Liver (tissue), 9 donors: Measurements from ENCODE around the gene RGS13. TPM values are rescaled to one million over a fixed set of nuclear protein-coding genes. Genes with fewer than 3 reads are reported as not detected.

Experiments used
- DNase-seq: peaks from one replicate; pipeline ENCODE4 v3.0.0-alpha.2; 2017; ENCODE audit warnings: low spot score
- H3K27ac ChIP-seq, 2 donors: one replicate each; pipeline ENCODE4 v1.7.0; 2013; ENCODE audit warnings: inconsistent platforms in 2 of 2, low read length in 2 of 2, control low read depth in 1 of 2, low read depth in 1 of 2, mild to moderate bottlenecking in 1 of 2
- H3K27me3 ChIP-seq, 4 donors: one replicate each; pipeline versions ENCODE4 v1.6.1 to v1.7.0; 2013; ENCODE audit warnings: low read length in 3 of 4, inconsistent platforms in 1 of 4, mild to moderate bottlenecking in 1 of 4, moderate library complexity in 1 of 4; ENCODE audit not compliant: control insufficient read depth in 4 of 4, insufficient read depth in 4 of 4
- H3K36me3 ChIP-seq, 4 donors: one replicate each; pipeline versions ENCODE4 v1.6.1 to v1.7.0; 2013; ENCODE audit warnings: low read length in 3 of 4, mild to moderate bottlenecking in 3 of 4, low read depth in 1 of 4, moderate library complexity in 1 of 4; ENCODE audit not compliant: control insufficient read depth in 4 of 4, insufficient read depth in 3 of 4
- H3K4me1 ChIP-seq, 4 donors: one replicate each; pipeline versions ENCODE4 v1.6.1 to v1.7.0; 2013; ENCODE audit warnings: low read length in 3 of 4, mild to moderate bottlenecking in 3 of 4, moderate library complexity in 1 of 4; ENCODE audit not compliant: control insufficient read depth in 4 of 4, insufficient read depth in 4 of 4
- H3K4me3 ChIP-seq, 3 donors: one replicate each; pipeline versions ENCODE4 v1.6.1 to v1.7.0; 2013; ENCODE audit warnings: low read length in 3 of 3, control low read depth in 1 of 3, low read depth in 1 of 3, mild to moderate bottlenecking in 1 of 3
- H3K9ac ChIP-seq, 2 donors: one replicate each; pipeline ENCODE4 v1.7.0; 2013; ENCODE audit warnings: low read length in 2 of 2, mild to moderate bottlenecking in 2 of 2, moderate library complexity in 2 of 2, control low read depth in 1 of 2, low read depth in 1 of 2
- H3K9me3 ChIP-seq, 4 donors: one replicate each; pipeline versions ENCODE4 v1.6.1 to v1.7.0; 2013; ENCODE audit warnings: low read length in 3 of 4; ENCODE audit not compliant: control insufficient read depth in 4 of 4
- ATF3 ChIP-seq: IDR thresholded peaks from 2 replicates; pipeline ENCODE4 v1.6.1; 2016; ENCODE audit warnings: antibody characterized with exemption
- CTCF ChIP-seq: fragments of 150-350 bp; IDR thresholded peaks from 2 replicates; pipeline ENCODE4 v1.5.1; 2017; ENCODE audit warnings: improper control_type of control experiment, low read depth, low read length; ENCODE audit not compliant: missing input control
- EGR1 ChIP-seq, 2 donors: IDR thresholded peaks; 2 replicates each; pipeline ENCODE4 v1.6.1; 2016 to 2018; ENCODE audit warnings: antibody characterized with exemption in 2 of 2, low read depth in 2 of 2
- FOXA1 ChIP-seq: IDR thresholded peaks from 2 replicates; pipeline ENCODE4 v1.6.1; 2016; ENCODE audit warnings: antibody characterized with exemption
- FOXA2 ChIP-seq: IDR thresholded peaks from 2 replicates; pipeline ENCODE4 v1.6.1; 2016; ENCODE audit warnings: antibody characterized with exemption
- GABPA ChIP-seq, 2 donors: IDR thresholded peaks in 1 of 2; conservative IDR thresholded peaks in 1 of 2; 2 replicates each; pipeline ENCODE4 v1.6.1; 2016; ENCODE audit warnings: antibody characterized with exemption in 2 of 2, mild to moderate bottlenecking in 1 of 2, moderate library complexity in 1 of 2
- HNF4A ChIP-seq, 2 donors: conservative IDR thresholded peaks; 2 replicates each; pipeline ENCODE4 v1.6.1; 2016; ENCODE audit warnings: antibody characterized with exemption in 2 of 2, mild to moderate bottlenecking in 2 of 2
- HNF4G ChIP-seq: IDR thresholded peaks from 2 replicates; pipeline ENCODE4 v1.6.1; 2016; ENCODE audit warnings: antibody characterized with exemption
- JUND ChIP-seq, 2 donors: IDR thresholded peaks; 2 replicates each; pipeline ENCODE4 v1.6.1; 2016; ENCODE audit warnings: antibody characterized with exemption in 2 of 2
- MAX ChIP-seq: IDR thresholded peaks from 2 replicates; pipeline ENCODE4 v1.6.1; 2016; ENCODE audit warnings: antibody characterized with exemption
- NR2F2 ChIP-seq: IDR thresholded peaks from 2 replicates; pipeline ENCODE4 v1.6.1; 2016; ENCODE audit warnings: antibody characterized with exemption
- RAD21 ChIP-seq, 2 donors: IDR thresholded peaks; 2 replicates each; pipeline ENCODE4 v1.6.1; 2016; ENCODE audit warnings: antibody characterized with exemption in 2 of 2, mild to moderate bottlenecking in 2 of 2
- REST ChIP-seq: IDR thresholded peaks from 2 replicates; pipeline ENCODE4 v1.6.1; 2016; ENCODE audit warnings: antibody characterized with exemption, mild to moderate bottlenecking
- RXRA ChIP-seq, 2 donors: IDR thresholded peaks; 2 replicates each; pipeline ENCODE4 v1.6.1; 2017 to 2018; ENCODE audit warnings: antibody characterized with exemption in 2 of 2, mild to moderate bottlenecking in 1 of 2
- SP1 ChIP-seq: IDR thresholded peaks from 2 replicates; pipeline ENCODE4 v1.6.1; 2018; ENCODE audit warnings: antibody characterized with exemption, mild to moderate bottlenecking
- TAF1 ChIP-seq: conservative IDR thresholded peaks from 2 replicates; pipeline ENCODE4 v1.6.1; 2016; ENCODE audit warnings: antibody characterized with exemption, mild to moderate bottlenecking
- YY1 ChIP-seq: IDR thresholded peaks from 2 replicates; pipeline ENCODE4 v1.6.1; 2016; ENCODE audit warnings: antibody characterized with exemption, mild to moderate bottlenecking
- ZBTB33 ChIP-seq: IDR thresholded peaks from 2 replicates; pipeline ENCODE4 v1.6.1; 2016; ENCODE audit warnings: antibody characterized with exemption
- WGBS: extraction: QIAGEN DNeasy Blood & Tissue Kit; methylation state at CpG from one replicate; pipeline ENCODE4 v1.1.7; 2013; 5-methylcytosine and 5-hydroxymethylcytosine counted together
- polyA plus RNA-seq, 2 donors: library from polyadenylated mRNA; stranded (reverse) in 1 of 2; unstranded in 1 of 2; fragments of 200-250 nt in 1 of 2; fragments of >200 nt in 1 of 2; fragmentation: Nextera tagmentation in 1 of 2; extraction: Ambion mirVana in 1 of 2; gene quantifications; one replicate each; pipeline versions ENCODE4 v1.2.1 to v1.2.3, GENCODE V29; 2013 to 2015
- total RNA-seq, 2 donors: library from RNA; depleted of rRNA; stranded (reverse); fragments of >200 nt; gene quantifications; one replicate each; pipeline ENCODE4 v1.2.3, GENCODE V29; 2014
- donor health status: healthy.
- donor health status: healthy.
- donor health status: healthy.
- donor health status: healthy.
- donor health status: healthy.

RGS13 gene
- total and polyA plus RNA-seq, 4 donors: under 0.01 to 0.05 TPM; not detected in 2

GRCh38 chr1:192598589-192598988 lies 37.4 kb upstream of the RGS13 start:
- no peak overlapping the region for H3K27ac ChIP-seq
- 83% methylated on average over 3 of the region's 3 CpGs for WGBS
- no peak overlapping the region for H3K9ac ChIP-seq
- no peak for TF ChIP-seq HNF4A (conservative IDR thresholded peaks at IDR 0.05)
- TF ChIP-seq FOXA2: no peak
- no peak for TF ChIP-seq HNF4G
- TF ChIP-seq ZBTB33: no peak
- TF ChIP-seq RXRA (IDR thresholded peaks at IDR 0.05): no peak
- TF ChIP-seq ATF3: no peak
- TF ChIP-seq GABPA (IDR thresholded peaks at IDR 0.05 in 1 of 2, conservative IDR thresholded peaks at IDR 0.05 in 1 of 2): no peak
- no peak for TF ChIP-seq CTCF
- no peak for TF ChIP-seq MAX
- TF ChIP-seq REST: no peak
- TF ChIP-seq SP1: no peak
- no peak for TF ChIP-seq EGR1 (IDR thresholded peaks at IDR 0.05; ENCODE audit: low read depth in 2 of 2)
- no peak for TF ChIP-seq JUND (IDR thresholded peaks at IDR 0.05)
- TF ChIP-seq YY1: no peak
- no peak for TF ChIP-seq FOXA1
- no peak for TF ChIP-seq NR2F2
- no peak for TF ChIP-seq RAD21 (IDR thresholded peaks at IDR 0.05)
- TF ChIP-seq TAF1: no peak
- no peaks in the 10 kb centered on the region for H3K27me3 ChIP-seq
- no peaks in the 10 kb centered on the region for H3K9me3 ChIP-seq
- DNase-seq: no peak
- peaks cover 0 to 6% (median 3%) of the 10 kb centered on the region in 4 donors for H3K4me1 ChIP-seq
- H3K36me3 ChIP-seq: no peaks in the 10 kb centered on the region
- no peak overlapping the region for H3K4me3 ChIP-seq
